Smooth muscle cell (in vitro differentiated cells): Measurements from ENCODE around the gene NSMCE1. TPM values are rescaled to one million over a fixed set of nuclear protein-coding genes. Genes with fewer than 3 reads are reported as not detected.

ENCODE experiments used
- DNase-seq: peaks from one replicate; lab custom pipeline; 2025; ENCODE audit not compliant: unreplicated experiment; lab: John Stamatoyannopoulos, UW
- H2AFZ ChIP-seq: fragments of 200-600 bp; sonication (generic); 2 replicates; pipeline ENCODE4 v1.6.0; 2016; ENCODE audit warnings: antibody characterized with exemption, low read depth, mild to moderate bottlenecking
- H3F3A ChIP-seq: fragments of 200-600 bp; sonication (generic); 2 replicates; pipeline ENCODE4 v1.6.0; 2017; ENCODE audit warnings: antibody characterized with exemption, low read depth
- H3K27ac ChIP-seq: fragments of 200-600 bp; sonication (generic); 2 replicates; pipeline ENCODE4 v1.5.1; 2016; ENCODE audit warnings: low read depth, mild to moderate bottlenecking
- H3K27me3 ChIP-seq: fragments of 200-600 bp; sonication (generic); 2 replicates; pipeline ENCODE4 v1.6.1; 2016; ENCODE audit warnings: low read depth, mild to moderate bottlenecking
- H3K36me3 ChIP-seq: fragments of 200-600 bp; sonication (generic); 2 replicates; pipeline ENCODE4 v1.5.1; 2016; ENCODE audit warnings: low read depth
- H3K4me1 ChIP-seq: fragments of 200-600 bp; sonication (generic); 2 replicates; pipeline ENCODE4 v1.5.1; 2016; ENCODE audit warnings: low read depth
- H3K4me2 ChIP-seq: fragments of 200-600 bp; sonication (generic); 2 replicates; pipeline ENCODE4 v1.6.0; 2016; ENCODE audit warnings: mild to moderate bottlenecking
- H3K4me3 ChIP-seq: fragments of 200-600 bp; sonication (generic); 2 replicates; pipeline ENCODE4 v1.5.1; 2016; ENCODE audit warnings: mild to moderate bottlenecking
- H3K79me2 ChIP-seq: fragments of 200-600 bp; sonication (generic); 2 replicates; pipeline ENCODE4 v1.6.0; 2016; ENCODE audit warnings: low read depth, mild to moderate bottlenecking
- H3K9ac ChIP-seq: fragments of 200-600 bp; sonication (generic); 2 replicates; pipeline ENCODE4 v1.6.0; 2016; ENCODE audit warnings: low read depth
- H3K9me3 ChIP-seq: fragments of 200-600 bp; sonication (generic); replicated peaks from 2 replicates; pipeline ENCODE4 v1.5.1; 2016; ENCODE audit warnings: low read depth
- H4K20me1 ChIP-seq: fragments of 200-600 bp; sonication (generic); 2 replicates; pipeline ENCODE4 v1.6.0; 2016; ENCODE audit warnings: low read depth
- CTCF ChIP-seq: fragments of 200-600 bp; sonication (generic); IDR thresholded peaks from 2 replicates; pipeline ENCODE4 v1.5.1; 2017; ENCODE audit warnings: borderline replicate concordance, mild to moderate bottlenecking, antibody characterized with exemption; ENCODE audit not compliant: insufficient read depth, poor library complexity, severe bottlenecking
- WGBS: methylation state at CpG from one replicate; pipeline ENCODE4 v1.1.7; 2016; ENCODE audit warnings: low lambda C conversion rate; 5-methylcytosine and 5-hydroxymethylcytosine counted together
- polyA plus RNA-seq: library from polyadenylated mRNA; unstranded; fragments of >200 nt; fragmentation: Nextera tagmentation; extraction: Ambion mirVana; gene quantifications from 2 replicates; pipeline ENCODE4 v1.2.1, GENCODE V29; 2016
- total RNA-seq: library from RNA; depleted of rRNA; stranded (reverse); fragments of >200 nt; gene quantifications from 2 replicates; pipeline ENCODE4 v1.2.3, GENCODE V29; 2014

NSMCE1 gene
- total RNA-seq (35.7 and 36.9 TPM in 2 replicates), polyA plus RNA-seq (59.1 and 61.2 TPM in 2 replicates)

GRCh38 chr16:27268376-27269299 lies at the start of gene NSMCE1:
Gene NSMCE1, minus strand, starts transcription at chr16:27268772. Its CDS starts 11,202 bp downstream, at chr16:27257570.
- Histone ChIP-seq H3K9me3 (no peaks in the 10 kb centered on the region), H3K4me3 (peak within 1 kb of the TSS; percentile 69), H2AFZ (peak within 1 kb of the TSS; percentile 77), H3K79me2 (no peaks in the 10 kb centered on the region), H3K4me2 (peak within 1 kb of the TSS; percentile 87), H3K27ac (peak within 1 kb of the TSS; percentile 8), H3K36me3 (no peaks in the 10 kb centered on the region), H4K20me1 (no peaks in the 10 kb centered on the region), H3K27me3 (no peaks in the 10 kb centered on the region), H3K4me1 (peaks cover 9% of the 10 kb centered on the region), H3K9ac (peak within 1 kb of the TSS; percentile 73), H3F3A (no peaks in the 10 kb centered on the region)
- no peak for TF ChIP-seq CTCF
- peak; percentile 27 for DNase-seq
- 29% methylated on average over 50 of the region's 58 CpGs for WGBS

- no peak overlapping the region for H2AFZ ChIP-seq
- WGBS, result 96% methylated on average over 10 of the region's 10 CpGs
- no peak overlapping the region for H3K4me3 ChIP-seq
- H4K20me1 ChIP-seq, result peaks cover 24% of the 10 kb centered on the region
- no peak for TF ChIP-seq CTCF
- H3K9ac ChIP-seq, result no peak overlapping the region
- no peaks in the 10 kb centered on the region for H3K27me3 ChIP-seq
- DNase-seq, result no peak
- peaks cover 72% of the 10 kb centered on the region for H3K79me2 ChIP-seq
- H3K9me3 ChIP-seq, result no peaks in the 10 kb centered on the region
- peak overlapping the region; percentile 54 for H3K27ac ChIP-seq
- peak overlapping the region; percentile 18 for H3K4me2 ChIP-seq
- H3F3A ChIP-seq, result no peaks in the 10 kb centered on the region
- peaks cover 17% of the 10 kb centered on the region for H3K4me1 ChIP-seq
- H3K36me3 ChIP-seq, result no peaks in the 10 kb centered on the region
Observed at GRCh38 chr16:27317738-27318391, 49.3 kb upstream of the NSMCE1 start.

GRCh38 chr16:27317320-27317719 lies 48.7 kb upstream of the NSMCE1 start:
- no peak overlapping the region for H3K4me2 ChIP-seq
- DNase-seq, result no peak
- H3K27me3 ChIP-seq, result no peaks in the 10 kb centered on the region
- no peaks in the 10 kb centered on the region for H3F3A ChIP-seq
- no peak overlapping the region for H3K9ac ChIP-seq
- no peaks in the 10 kb centered on the region for H3K9me3 ChIP-seq
- no peaks in the 10 kb centered on the region for H3K36me3 ChIP-seq
- peaks cover 17% of the 10 kb centered on the region for H3K4me1 ChIP-seq
- H3K4me3 ChIP-seq, result no peak overlapping the region
- peaks cover 67% of the 10 kb centered on the region for H3K79me2 ChIP-seq
- H4K20me1 ChIP-seq, result peaks cover 24% of the 10 kb centered on the region
- WGBS, result 86% methylated on average over 7 of the region's 7 CpGs
- H2AFZ ChIP-seq, result no peak overlapping the region
- H3K27ac ChIP-seq, result no peak overlapping the region
- TF ChIP-seq CTCF, result no peak
